Body of pancreas (tissue), 4 donors: ENCODE measurements around the gene FOXS1. TPM values are rescaled to one million over a fixed set of nuclear protein-coding genes. Genes with fewer than 3 reads are reported as not detected.

Experiments
- ATAC-seq: fragments of 150-250 bp; one replicate; pipeline ENCODE4 v1.9.1; 2016
- DNase-seq, 4 donors: peaks; one replicate each; pipeline ENCODE4 v3.0.0-alpha.2; 2019
- H3K27ac ChIP-seq, 4 donors: fragments of 200-600 bp; sonication (generic); 1 replicate in 3 of 4; 2 replicates in 1 of 4; pipeline versions ENCODE4 v1.5.1 to v1.6.1; 2016 to 2019; ENCODE audit warnings: mild to moderate bottlenecking in 1 of 4, mixed read lengths in 1 of 4, moderate library complexity in 1 of 4
- H3K27me3 ChIP-seq, 2 donors: fragments of 200-600 bp; sonication (generic); one replicate each; pipeline ENCODE4 v1.6.0; 2016; ENCODE audit warnings: mild to moderate bottlenecking in 1 of 2
- H3K36me3 ChIP-seq, 2 donors: fragments of 200-600 bp; sonication (generic); replicated peaks in 1 of 2; 2 replicates each; pipeline ENCODE4 v1.5.1; 2016; ENCODE audit warnings: low read depth in 2 of 2; ENCODE audit not compliant: insufficient read depth in 1 of 2
- H3K4me1 ChIP-seq: fragments of 200-600 bp; sonication (generic); one replicate; pipeline ENCODE4 v1.6.0; 2016
- H3K4me3 ChIP-seq, 2 donors: fragments of 200-600 bp; sonication (generic); 1 replicate in 1 of 2; 2 replicates in 1 of 2; pipeline ENCODE4 v1.5.1; 2016 to 2019
- H3K9me3 ChIP-seq, 3 donors: fragments of 200-600 bp; sonication (generic); 1 replicate in 2 of 3; 2 replicates in 1 of 3; pipeline ENCODE4 v1.5.1; 2016
- CTCF ChIP-seq, 7 experiments: fragments of 450-650 bp in 4 of 7; fragments of 200-600 bp in 3 of 7; sonication (generic) in 3 of 7; IDR thresholded peaks; one replicate each; pipeline ENCODE4 v1.5.1; 2016 to 2019; ENCODE audit warnings: antibody characterized with exemption in 7 of 7
- POLR2A ChIP-seq, 3 donors: fragments of 450-650 bp; IDR thresholded peaks; one replicate each; pipeline ENCODE4 v1.6.1; 2016; ENCODE audit warnings: antibody characterized with exemption in 3 of 3, mild to moderate bottlenecking in 2 of 3
- WGBS, 2 donors: methylation state at CpG; one replicate each; pipeline ENCODE4 v1.1.5; 2017; 5-methylcytosine and 5-hydroxymethylcytosine counted together
- intact Hi-C: fragments of 100-400 bp; cut with DNase I; formaldehyde crosslinking; loops from one replicate; pipeline ENCODE4 v1.15.1; 2023
- small RNA-seq: library from RNA; depleted of rRNA; stranded (forward); fragments of <200 nt; gene quantifications from one replicate; pipeline ENCODE3, GENCODE V24; 2016
- total RNA-seq, 2 donors: library from RNA; depleted of rRNA; stranded (reverse); fragments of >200 nt; gene quantifications; one replicate each; pipeline ENCODE4 v1.1.0, GENCODE V29; 2016

Gene FOXS1
- total RNA-seq, 2 donors from 2014 or later = 3.0 TPM; not detected in 1

- DNase-seq (no peak), ATAC-seq (no peak)
- Histone ChIP-seq H3K4me1 (no peaks in the 10 kb centered on the region), H3K27ac (no peak overlapping the region), H3K9me3 (no peaks in the 10 kb centered on the region), H3K27me3 (no peaks in the 10 kb centered on the region), H3K36me3 (no peaks in the 10 kb centered on the region), H3K4me3 (no peak overlapping the region)
- 67 to 81% methylated on average over 8 of the region's 8 CpGs for WGBS, 2 donors
- TF ChIP-seq POLR2A (IDR thresholded peaks at IDR 0.05) (no peak), CTCF (IDR thresholded peaks at IDR 0.05) (no peak)
- intact Hi-C loops = no loop called here
Measured at GRCh38 chr20:31806564-31807355, 38.6 kb downstream of the FOXS1 start.

DNA sequence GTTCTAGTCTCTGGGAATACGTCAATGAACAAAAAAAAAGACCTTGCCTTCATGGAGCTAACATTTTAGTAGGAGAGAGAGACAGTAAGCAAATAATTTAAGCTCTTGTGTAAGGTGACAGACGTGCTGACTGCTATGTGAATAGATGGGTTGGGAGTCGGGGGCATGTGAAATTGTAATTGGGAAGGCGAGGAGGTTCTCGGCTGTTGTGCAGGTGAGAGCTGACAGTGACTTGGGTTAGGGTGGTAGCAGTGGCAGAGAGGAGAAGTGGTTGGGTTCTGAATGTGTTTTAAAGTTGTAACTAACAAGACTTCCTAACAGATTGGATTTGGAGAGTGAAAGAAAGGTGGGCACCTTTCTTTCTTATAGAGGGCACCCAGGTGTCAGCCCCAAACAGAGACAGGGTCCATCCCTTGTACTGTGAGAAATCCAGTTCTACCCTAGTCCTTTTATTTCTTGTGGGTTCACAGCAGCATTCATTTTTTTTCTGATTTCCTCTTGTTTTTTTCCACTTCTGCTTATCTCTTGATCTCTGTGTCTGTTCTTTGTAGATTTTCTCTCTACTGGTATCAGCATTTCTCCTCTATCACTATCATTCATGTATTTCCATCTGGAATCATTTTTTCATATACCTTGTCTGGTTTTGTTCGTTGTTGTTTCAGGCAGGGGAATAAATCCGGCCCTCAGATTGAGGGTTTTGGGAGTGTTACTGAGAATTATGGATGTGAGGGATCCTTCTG lies 41.7 kb downstream of the FOXS1 start:
- intact Hi-C loops = no loop called here
- WGBS, 2 donors = 82 to 88% methylated on average over 7 of the region's 7 CpGs
- Histone ChIP-seq H3K4me1 (no peaks in the 10 kb centered on the region), H3K36me3 (no peaks in the 10 kb centered on the region), H3K27me3 (no peaks in the 10 kb centered on the region), H3K27ac (no peak overlapping the region), H3K9me3 (no peaks in the 10 kb centered on the region), H3K4me3 (no peak overlapping the region)
- DNase-seq (no peak), ATAC-seq (no peak)
- TF ChIP-seq POLR2A (IDR thresholded peaks at IDR 0.05) (no peak), CTCF (IDR thresholded peaks at IDR 0.05) (no peak)

- Histone ChIP-seq H3K27ac (no peak overlapping the region), H3K4me3 (no peak overlapping the region), H3K36me3 (no peaks in the 10 kb centered on the region), H3K4me1 (no peaks in the 10 kb centered on the region), H3K27me3 (no peaks in the 10 kb centered on the region), H3K9me3 (no peaks in the 10 kb centered on the region)
- no peak for DNase-seq
- 64 to 70% methylated on average over 6 to 7 of the region's 7 CpGs for WGBS, 2 donors
- ATAC-seq = no peak
- intact Hi-C loops = no loop called here
- TF ChIP-seq CTCF (IDR thresholded peaks at IDR 0.05) (no peak), POLR2A (IDR thresholded peaks at IDR 0.05) (no peak)
Measured at GRCh38 chr20:31801508-31801907, 43.9 kb downstream of the FOXS1 start.

GRCh38 chr20:31797364-31797763 lies 48.0 kb downstream of the FOXS1 start:
- H3K27ac ChIP-seq = no peak overlapping the region
- H3K27me3 ChIP-seq = no peaks in the 10 kb centered on the region
- ATAC-seq (no peak), DNase-seq (no peak)
- no peaks in the 10 kb centered on the region for H3K36me3 ChIP-seq
- no peaks in the 10 kb centered on the region for H3K9me3 ChIP-seq
- no peaks in the 10 kb centered on the region for H3K4me1 ChIP-seq
- 88 to 96% methylated on average over 3 of the region's 3 CpGs for WGBS, 2 donors
- intact Hi-C loops = no loop called here
- H3K4me3 ChIP-seq = no peak overlapping the region
- TF ChIP-seq CTCF (IDR thresholded peaks at IDR 0.05) (no peak), POLR2A (IDR thresholded peaks at IDR 0.05) (no peak)

Small RNA genes lying within 50 kb of the gene (small RNA-seq; reads per million reads assigned to genes)
- gene AL160175.1 = not detected

Other genes with a start within 250 kb of the FOXS1 start
- gene ID1, start 240.3 kb downstream of the FOXS1 start, total RNA-seq = 100 to 1,000 TPM; 169 to 245 TPM
- gene COX4I2, start 207.7 kb downstream of the FOXS1 start, total RNA-seq = not detected
- 100 to 1,000 TPM in 1 of 2 donors, 10 to 100 TPM in 1; 96.2 to 103 TPM for gene BCL2L1, start 122.7 kb downstream of the FOXS1 start, total RNA-seq
- not detected for gene TPX2, start 106.3 kb downstream of the FOXS1 start, total RNA-seq
- gene MYLK2, start 26.2 kb downstream of the FOXS1 start, total RNA-seq = 1 to 10 TPM; 4.9 to 9.3 TPM
- 1 to 10 TPM; 2.9 to 3.6 TPM for gene DUSP15, start 24.9 kb upstream of the FOXS1 start, total RNA-seq
- under 1 TPM; 0.52 to 0.99 TPM for gene TTLL9, start 25.0 kb upstream of the FOXS1 start, total RNA-seq
- gene PDRG1, start 106.4 kb upstream of the FOXS1 start, total RNA-seq = 1 to 10 TPM; 5.4 to 7.9 TPM
- under 1 TPM; 0.26 to 0.33 TPM for gene XKR7, start 122.5 kb upstream of the FOXS1 start, total RNA-seq
- 1 to 10 TPM; 3.4 to 5.9 TPM for gene CCM2L, start 164.8 kb upstream of the FOXS1 start, total RNA-seq
- gene HCK, start 206.6 kb upstream of the FOXS1 start, total RNA-seq = 1 to 10 TPM; 2.1 to 4.3 TPM